GM08714 (cell line): Measurements from ENCODE around the gene MORN4.

Experiments used
- H3K4me3 ChIP-seq: fragments of 200-500 bp; sonication (Bioruptor generic); 2 replicates; pipeline ENCODE4 v1.5.1; 2014; ENCODE audit warnings: mild to moderate bottlenecking, low read length, inconsistent platforms
- ZNF274 ChIP-seq: IDR thresholded peaks from 2 replicates; pipeline ENCODE4 v1.6.1; 2012; ENCODE audit warnings: mild to moderate bottlenecking, low read depth, low read length

The MORN4 gene

GRCh38 chr10:97564776-97565175 is 68.5 kb downstream of the MORN4 start:
- H3K4me3 ChIP-seq = no peak overlapping the region
- TF ChIP-seq ZNF274 = no peak
